ENCODE measurements around the gene ASCC1. TPM values are rescaled to one million over a fixed set of nuclear protein-coding genes. Genes with fewer than 3 reads are reported as not detected.
"Not testable (repeated sequence)": the region's sequence is repeated elsewhere in the genome, so short reads cannot be mapped to it uniquely, and the experiment has no call there.

Gene ASCC1
- total RNA-seq, 1 experiment from 2014 or later: 12.6 TPM

GRCh38 chr10:72126184-72126871 is 89.7 kb downstream of the ASCC1 start:
- no peaks in the 10 kb centered on the region for H3K27me3 ChIP-seq
- H3K4me3 ChIP-seq: no peak overlapping the region

GRCh38 chr10:72124989-72125388 is 91.1 kb downstream of the ASCC1 start:
- DNase-seq: no peak
- Histone ChIP-seq H3K27me3 (no peaks in the 10 kb centered on the region), H3K9me3 (no peaks in the 10 kb centered on the region), H3K4me3 (no peak overlapping the region), H3K36me3 (peaks cover 3% of the 10 kb centered on the region; the same call in 1 of the 2 replicates)

More at GRCh38 chr10:72126184-72126871, 89.7 kb downstream of the ASCC1 start:
- Histone ChIP-seq H3K9me3 (no peaks in the 10 kb centered on the region), H3K36me3 (peaks cover 3% of the 10 kb centered on the region; the same call in 1 of the 2 replicates)
- DNase-seq: no peak

- Histone ChIP-seq H3K4me3 (no peak overlapping the region), H3K27me3 (no peaks in the 10 kb centered on the region), H3K9me3 (no peaks in the 10 kb centered on the region), H3K36me3 (peaks cover 3% of the 10 kb centered on the region; the same call in 1 of the 2 replicates)
- DNase-seq: no peak
Measured at GRCh38 chr10:72124381-72124780, 91.7 kb downstream of the ASCC1 start.

- H3K36me3 ChIP-seq: peaks cover 3% of the 10 kb centered on the region; the same call in 1 of the 2 replicates
- no peaks in the 10 kb centered on the region for H3K9me3 ChIP-seq
- H3K27me3 ChIP-seq: no peaks in the 10 kb centered on the region
- H3K4me3 ChIP-seq: no peak overlapping the region
- no peak for DNase-seq
Measured at GRCh38 chr10:72123616-72124015, 92.5 kb downstream of the ASCC1 start.

GRCh38 chr10:72122221-72122620 is 93.9 kb downstream of the ASCC1 start:
- no peak overlapping the region for H3K4me3 ChIP-seq
- H3K27me3 ChIP-seq: no peaks in the 10 kb centered on the region
- DNase-seq: no peak
- H3K36me3 ChIP-seq: peaks cover 6% of the 10 kb centered on the region
- no peaks in the 10 kb centered on the region for H3K9me3 ChIP-seq

- DNase-seq: no peak
- H3K36me3 ChIP-seq: peaks cover 2% of the 10 kb centered on the region
- H3K4me3 ChIP-seq: no peak overlapping the region
- H3K9me3 ChIP-seq: peaks cover 5% of the 10 kb centered on the region; the same call in 1 of the 2 replicates
- no peaks in the 10 kb centered on the region for H3K27me3 ChIP-seq
Measured at GRCh38 chr10:72121389-72121788, 94.7 kb downstream of the ASCC1 start.

- no peak for DNase-seq
- peaks cover 8% of the 10 kb centered on the region; the same call in 1 of the 2 replicates for H3K9me3 ChIP-seq
- no peaks in the 10 kb centered on the region for H3K27me3 ChIP-seq
- peaks cover 2% of the 10 kb centered on the region for H3K36me3 ChIP-seq
- H3K4me3 ChIP-seq: no peak overlapping the region
Measured at GRCh38 chr10:72116372-72116771, 99.7 kb downstream of the ASCC1 start.

- H3K27me3 ChIP-seq: no peaks in the 10 kb centered on the region
- DNase-seq: no peak
- H3K9me3 ChIP-seq: peaks cover 8% of the 10 kb centered on the region; the same call in 1 of the 2 replicates
Measured at GRCh38 chr10:72114706-72115450, 101.2 kb downstream of the ASCC1 start.

GRCh38 chr10:72110673-72111401 is 105.2 kb downstream of the ASCC1 start:
- no peaks in the 10 kb centered on the region for H3K36me3 ChIP-seq
- no peak overlapping the region for H3K4me3 ChIP-seq
- no peak for DNase-seq

More at GRCh38 chr10:72114706-72115450, 101.2 kb downstream of the ASCC1 start:
- Histone ChIP-seq H3K4me3 (no peak overlapping the region), H3K36me3 (peaks cover 2% of the 10 kb centered on the region)

GRCh38 chr10:72109636-72110157 is 106.4 kb downstream of the ASCC1 start:
- Histone ChIP-seq H3K4me3 (no peak overlapping the region), H3K36me3 (no peaks in the 10 kb centered on the region), H3K27me3 (no peaks in the 10 kb centered on the region), H3K9me3 (no peaks in the 10 kb centered on the region)
- no peak for DNase-seq

More at GRCh38 chr10:72110673-72111401, 105.2 kb downstream of the ASCC1 start:
- H3K27me3 ChIP-seq: no peaks in the 10 kb centered on the region
- no peaks in the 10 kb centered on the region for H3K9me3 ChIP-seq

- Histone ChIP-seq H3K36me3 (no peaks in the 10 kb centered on the region), H3K9me3 (no peaks in the 10 kb centered on the region), H3K27me3 (no peaks in the 10 kb centered on the region), H3K4me3 (no peak overlapping the region)
- no peak for DNase-seq
Measured at GRCh38 chr10:72108830-72109635, 107.0 kb downstream of the ASCC1 start.

- H3K9me3 ChIP-seq, DNase-seq, H3K4me3 ChIP-seq, H3K36me3 ChIP-seq, H3K27me3 ChIP-seq: not testable (repeated sequence)
Measured at GRCh38 chr10:72108004-72108370, 108.1 kb downstream of the ASCC1 start.

- no peak for DNase-seq
- no peak overlapping the region for H3K4me3 ChIP-seq
- H3K27me3 ChIP-seq: no peaks in the 10 kb centered on the region
- no peaks in the 10 kb centered on the region for H3K36me3 ChIP-seq
- H3K9me3 ChIP-seq: no peaks in the 10 kb centered on the region
Measured at GRCh38 chr10:72107325-72108003, 108.6 kb downstream of the ASCC1 start.

- H3K4me3 ChIP-seq: no peak overlapping the region
- no peaks in the 10 kb centered on the region for H3K36me3 ChIP-seq
- DNase-seq: no peak
Measured at GRCh38 chr10:72106896-72107295, 109.2 kb downstream of the ASCC1 start.

GRCh38 chr10:72106154-72106849 is 109.8 kb downstream of the ASCC1 start:
- H3K36me3 ChIP-seq: no peaks in the 10 kb centered on the region
- H3K27me3 ChIP-seq: no peaks in the 10 kb centered on the region
- no peak for DNase-seq
- H3K4me3 ChIP-seq: no peak overlapping the region
- no peaks in the 10 kb centered on the region for H3K9me3 ChIP-seq

More at GRCh38 chr10:72106896-72107295, 109.2 kb downstream of the ASCC1 start:
- Histone ChIP-seq H3K27me3 (no peaks in the 10 kb centered on the region), H3K9me3 (no peaks in the 10 kb centered on the region)

Data from MG63 (cell line).